ENCODE results near the gene NCBP3. TPM values are rescaled to one million over a fixed set of nuclear protein-coding genes. Genes with fewer than 3 reads are reported as not detected.

Gene NCBP3, protein sequence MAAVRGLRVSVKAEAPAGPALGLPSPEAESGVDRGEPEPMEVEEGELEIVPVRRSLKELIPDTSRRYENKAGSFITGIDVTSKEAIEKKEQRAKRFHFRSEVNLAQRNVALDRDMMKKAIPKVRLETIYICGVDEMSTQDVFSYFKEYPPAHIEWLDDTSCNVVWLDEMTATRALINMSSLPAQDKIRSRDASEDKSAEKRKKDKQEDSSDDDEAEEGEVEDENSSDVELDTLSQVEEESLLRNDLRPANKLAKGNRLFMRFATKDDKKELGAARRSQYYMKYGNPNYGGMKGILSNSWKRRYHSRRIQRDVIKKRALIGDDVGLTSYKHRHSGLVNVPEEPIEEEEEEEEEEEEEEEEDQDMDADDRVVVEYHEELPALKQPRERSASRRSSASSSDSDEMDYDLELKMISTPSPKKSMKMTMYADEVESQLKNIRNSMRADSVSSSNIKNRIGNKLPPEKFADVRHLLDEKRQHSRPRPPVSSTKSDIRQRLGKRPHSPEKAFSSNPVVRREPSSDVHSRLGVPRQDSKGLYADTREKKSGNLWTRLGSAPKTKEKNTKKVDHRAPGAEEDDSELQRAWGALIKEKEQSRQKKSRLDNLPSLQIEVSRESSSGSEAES
- 60.7 TPM for total RNA-seq

DNA sequence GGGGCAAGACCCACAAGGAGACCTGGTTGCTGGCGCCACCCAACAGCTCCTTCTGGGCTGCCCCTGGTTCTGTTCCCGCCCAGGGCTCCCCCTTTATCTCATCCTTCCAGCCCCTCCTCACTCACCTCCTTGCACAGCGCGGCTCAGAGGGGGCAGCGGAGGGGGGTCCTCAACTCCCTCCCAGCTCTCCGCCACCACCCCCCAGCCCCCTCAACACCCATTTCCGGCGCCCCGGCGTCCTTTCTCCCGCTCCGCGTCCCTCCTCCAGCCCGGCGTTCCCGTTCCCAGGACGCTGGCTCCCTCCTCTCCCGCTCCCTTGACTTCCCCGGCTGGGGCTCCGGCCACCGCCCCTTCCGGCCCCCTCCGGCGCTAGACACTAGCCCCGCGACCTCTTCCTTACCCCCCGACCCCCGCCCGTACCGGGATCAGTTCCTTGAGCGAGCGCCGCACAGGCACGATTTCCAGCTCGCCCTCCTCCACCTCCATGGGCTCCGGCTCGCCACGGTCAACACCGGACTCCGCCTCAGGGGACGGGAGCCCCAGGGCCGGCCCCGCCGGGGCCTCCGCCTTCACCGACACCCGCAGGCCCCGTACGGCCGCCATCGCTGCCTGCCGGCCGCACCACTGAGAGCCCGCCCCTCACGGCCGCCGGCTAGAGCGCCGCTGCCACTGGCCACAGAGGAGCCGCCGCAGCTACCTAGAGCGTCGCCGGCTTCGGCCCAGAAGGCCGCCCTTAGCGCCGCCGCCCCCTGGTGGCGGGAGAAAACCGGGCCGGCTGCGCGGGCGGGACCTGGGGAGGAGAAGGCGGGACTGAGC is at the start of gene NCBP3:
NCBP3 (minus strand) TSS at position 626 of the 816 bp plus-strand sequence; CDS start at position 603, 23 bp downstream.

DNA sequence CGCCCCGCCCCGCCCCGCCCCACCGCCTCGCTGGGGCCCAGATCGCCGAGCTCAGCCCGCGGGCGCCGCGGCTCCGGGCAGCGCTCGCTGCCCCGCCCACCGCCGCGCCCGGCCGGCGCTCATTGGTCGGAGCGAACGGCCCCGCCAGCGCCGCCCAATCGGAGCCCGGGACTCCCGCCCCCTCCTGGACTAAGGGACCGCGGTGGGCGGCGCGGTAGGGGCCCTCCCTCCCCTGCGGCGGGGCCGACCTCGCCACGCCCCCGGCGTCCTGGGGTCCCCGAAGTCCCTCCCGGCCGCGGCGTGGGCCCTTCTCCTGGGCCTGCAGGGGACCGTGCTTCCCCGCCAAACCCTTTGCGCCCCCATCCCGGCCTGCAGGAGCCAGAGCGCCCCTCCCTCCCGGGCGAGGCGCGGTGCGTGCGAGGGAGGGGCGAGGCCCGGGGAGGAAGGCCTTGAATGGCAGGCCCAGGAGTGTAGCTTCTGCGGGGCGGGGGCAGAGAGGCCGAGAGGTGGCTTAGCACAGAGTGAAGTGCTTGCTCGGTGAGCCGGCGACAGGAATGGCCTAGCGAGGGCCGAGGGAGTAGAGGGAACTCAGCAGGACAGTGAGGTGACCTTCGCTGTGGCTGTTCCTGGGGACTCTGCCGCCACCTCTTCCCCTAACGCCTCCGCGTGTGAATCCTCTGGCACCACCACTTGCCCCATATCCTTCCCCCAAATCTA is 47.1 kb upstream of the NCBP3 start, which contains the start of gene CAMKK1:
CAMKK1 (minus strand) TSS at position 51 of the 717 bp plus-strand sequence. CDS start 7,366 bp downstream, outside the sequence.

DNA sequence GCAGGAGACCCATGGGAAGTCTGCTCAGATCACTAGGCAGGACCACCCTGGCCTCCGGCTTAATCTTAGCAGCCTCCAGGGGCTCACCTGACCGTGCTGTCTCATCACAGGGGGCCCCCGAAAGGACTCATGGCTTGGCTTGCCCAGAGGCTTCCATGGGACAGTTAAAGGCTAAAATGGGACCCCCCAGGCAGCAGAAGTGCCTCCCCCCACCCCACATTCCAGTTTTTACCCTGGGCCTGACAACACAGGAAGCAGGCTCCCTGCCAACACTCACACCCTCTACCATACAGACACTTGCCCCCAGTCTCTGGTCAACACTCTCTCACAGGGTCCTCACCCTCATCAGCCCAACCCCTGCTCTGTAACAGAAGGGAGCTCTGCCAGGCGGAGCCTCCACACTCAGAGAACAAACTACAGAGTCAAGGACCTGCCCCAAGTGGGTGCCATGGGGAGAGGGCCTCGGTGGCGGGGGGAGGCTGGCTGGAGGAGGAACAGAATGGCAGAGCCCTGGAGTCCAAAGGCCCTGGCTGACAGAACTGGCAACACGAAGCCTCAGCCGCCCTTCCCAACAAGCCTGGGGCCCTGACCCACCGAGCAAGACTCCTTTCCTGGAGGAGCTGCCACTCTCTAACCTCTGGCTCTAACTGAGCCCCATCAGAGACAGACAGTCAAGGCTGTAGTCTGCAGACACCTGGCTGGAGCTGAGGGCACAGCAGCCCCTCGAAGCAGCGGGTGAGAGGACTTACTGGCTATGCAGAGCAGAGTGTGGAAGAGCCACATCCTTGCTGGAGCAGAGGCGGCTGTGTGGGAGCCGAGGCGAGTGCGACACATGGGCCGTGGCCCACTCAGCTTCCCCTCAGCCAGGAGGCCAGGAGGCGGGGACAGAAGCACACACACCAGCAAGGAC is 45.4 kb downstream of the NCBP3 start, which contains the start of gene ITGAE:
ITGAE (minus strand) TSS at position 827 of the 910 bp plus-strand sequence; CDS start at position 783, 44 bp downstream.

Other genes starting within 250 kb of the NCBP3 start
- 10.6 TPM for gene TRPV1, start 236.8 kb downstream of the NCBP3 start, total RNA-seq
- gene SHPK, start 210.0 kb downstream of the NCBP3 start, total RNA-seq = 23.5 TPM
- gene CTNS, start 209.5 kb downstream of the NCBP3 start, total RNA-seq = 8.5 TPM
- gene TAX1BP3, start 177.7 kb downstream of the NCBP3 start, total RNA-seq = 31.3 TPM
- 10.6 TPM for gene EMC6, start 177.4 kb downstream of the NCBP3 start, total RNA-seq
- gene P2RX5, start 150.1 kb downstream of the NCBP3 start, total RNA-seq = 6.9 TPM
- gene HASPIN, start 122.3 kb downstream of the NCBP3 start, total RNA-seq = 1.3 TPM
- gene ITGAE, start 45.1 kb downstream of the NCBP3 start, total RNA-seq = 11.6 TPM
- 15.0 TPM for gene CAMKK1, start 46.8 kb upstream of the NCBP3 start, total RNA-seq
- gene P2RX1, start 70.2 kb upstream of the NCBP3 start, total RNA-seq = 0.31 TPM
- 3.8 TPM for gene ATP2A3, start 118.2 kb upstream of the NCBP3 start, total RNA-seq

Data from parietal lobe (tissue), 1 donor.